A549 (cell line): Measurements from ENCODE around the gene GMPS.

Experiments
- EP300 ChIP-seq, 2 experiments: fragments of >200 bp; sonication (Bioruptor Twin); formaldehyde crosslinking; IDR thresholded peaks; 2 replicates in 1 of 2; 3 replicates in 1 of 2; pipeline ENCODE4 v1.6.1; 2016 to 2017
- FOSB ChIP-seq: fragments of 250-450 bp; sonication (Bioruptor Pico); IDR thresholded peaks from 2 replicates; pipeline ENCODE4 v1.5.0; 2020; ENCODE audit warnings: mild to moderate bottlenecking, moderate library complexity
- HMGXB4 ChIP-seq: fragments of 250-450 bp; sonication (Bioruptor Pico); IDR thresholded peaks from 2 replicates; pipeline ENCODE4 v1.5.0; 2021; ENCODE audit warnings: mild to moderate bottlenecking, moderate library complexity, borderline replicate concordance
- SMC3 ChIP-seq: fragments of >200 bp; sonication (Bioruptor Twin); formaldehyde crosslinking; IDR thresholded peaks from 3 replicates; pipeline ENCODE4 v1.6.1; 2018; ENCODE audit warnings: inconsistent platforms
- TF ChIP-seq, protein P1 (sequence below): fragments of >200 bp; sonication (Bioruptor Twin); formaldehyde crosslinking; IDR thresholded peaks from 3 replicates; pipeline ENCODE4 v1.5.1; 2016

- TF ChIP-seq FOSB (CRISPR knock-in tag) = no peak
- no peak for TF ChIP-seq SMC3
- TF ChIP-seq HMGXB4 = no peak
- TF ChIP-seq, protein P1, sequence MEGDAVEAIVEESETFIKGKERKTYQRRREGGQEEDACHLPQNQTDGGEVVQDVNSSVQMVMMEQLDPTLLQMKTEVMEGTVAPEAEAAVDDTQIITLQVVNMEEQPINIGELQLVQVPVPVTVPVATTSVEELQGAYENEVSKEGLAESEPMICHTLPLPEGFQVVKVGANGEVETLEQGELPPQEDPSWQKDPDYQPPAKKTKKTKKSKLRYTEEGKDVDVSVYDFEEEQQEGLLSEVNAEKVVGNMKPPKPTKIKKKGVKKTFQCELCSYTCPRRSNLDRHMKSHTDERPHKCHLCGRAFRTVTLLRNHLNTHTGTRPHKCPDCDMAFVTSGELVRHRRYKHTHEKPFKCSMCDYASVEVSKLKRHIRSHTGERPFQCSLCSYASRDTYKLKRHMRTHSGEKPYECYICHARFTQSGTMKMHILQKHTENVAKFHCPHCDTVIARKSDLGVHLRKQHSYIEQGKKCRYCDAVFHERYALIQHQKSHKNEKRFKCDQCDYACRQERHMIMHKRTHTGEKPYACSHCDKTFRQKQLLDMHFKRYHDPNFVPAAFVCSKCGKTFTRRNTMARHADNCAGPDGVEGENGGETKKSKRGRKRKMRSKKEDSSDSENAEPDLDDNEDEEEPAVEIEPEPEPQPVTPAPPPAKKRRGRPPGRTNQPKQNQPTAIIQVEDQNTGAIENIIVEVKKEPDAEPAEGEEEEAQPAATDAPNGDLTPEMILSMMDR = no peak
- TF ChIP-seq EP300 (IDR thresholded peaks at IDR 0.05) = no peak
Measured at GRCh38 chr3:155949453-155950217, 79.2 kb downstream of the GMPS start.
